ENCODE data around the gene SLC25A13. TPM values are rescaled to one million over a fixed set of nuclear protein-coding genes. Genes with fewer than 3 reads are reported as not detected.
"Not testable (repeated sequence)": the region's sequence is repeated elsewhere in the genome, so short reads cannot be mapped to it uniquely, and the experiment has no call there.

SLC25A13 gene
- total and polyA plus RNA-seq, 2 of the 8 experiments (the other 6 are each of a cell fraction or from before 2014, with no cell fraction given): 30.8 to 85.4 TPM

DNA sequence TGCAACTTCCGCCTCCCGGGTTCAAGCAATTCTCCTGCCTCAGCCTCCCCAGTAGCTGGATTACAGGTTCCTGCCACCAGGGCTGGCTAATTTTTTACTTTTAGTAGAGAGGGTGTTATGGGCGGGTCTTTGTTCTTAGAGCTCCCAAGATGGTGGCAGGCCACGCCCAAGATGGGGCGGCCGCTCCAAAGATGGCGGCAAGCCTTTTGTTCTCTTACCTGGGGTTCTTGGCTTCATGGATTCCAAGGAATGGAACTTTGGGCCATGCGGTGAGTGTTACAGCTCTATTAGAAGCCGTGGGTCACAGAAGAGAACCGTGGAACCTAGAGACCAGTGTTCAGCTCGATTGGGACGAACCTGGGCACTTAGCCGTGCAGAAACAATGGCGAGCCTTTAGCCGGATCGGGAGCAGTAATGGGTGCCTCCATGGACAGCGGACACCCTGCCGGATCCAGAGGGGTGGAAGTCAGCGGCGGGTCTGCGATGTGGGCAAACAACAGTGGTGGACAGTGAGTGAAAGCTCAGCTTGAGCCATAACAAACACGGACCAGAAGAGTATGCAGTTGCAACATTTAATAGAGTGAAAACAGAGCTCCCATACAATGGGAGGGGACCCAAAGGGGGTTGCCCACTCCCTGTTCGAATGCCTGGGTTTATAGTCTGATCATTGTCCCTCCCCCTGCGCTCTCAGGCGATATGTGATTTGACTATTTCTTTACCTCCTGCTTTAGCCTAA, 36.5 kb upstream of the SLC25A13 start:
- H4K8ac ChIP-seq (ENCODE audit: extremely low read depth, insufficient read depth, low read length); POLR2A ChIA-PET (ENCODE audit: partially characterized antibody); H3K4me1 ChIP-seq (replicated peaks in 1 of 4; ENCODE audit: control insufficient read depth in 3 of 4, insufficient read depth in 4 of 4, low read length in 3 of 4); H3K18ac ChIP-seq (ENCODE audit: extremely low read depth, low read length); FAIRE-seq; H4K91ac ChIP-seq (replicated peaks; ENCODE audit: insufficient read length, low read length); H2BK12ac ChIP-seq (ENCODE audit: low read depth, low read length); H3K4me2 ChIP-seq (ENCODE audit: insufficient read depth in 1 of 2, low read depth in 2 of 2, low read length in 2 of 2); H3K23me2 ChIP-seq (ENCODE audit: low read depth, low read length); H3K79me2 ChIP-seq (ENCODE audit: control insufficient read depth in 1 of 2, insufficient read depth in 2 of 2, low read length in 2 of 2); H3K27me3 ChIP-seq (replicated peaks in 1 of 4; ENCODE audit: control insufficient read depth in 3 of 4, extremely low read depth in 1 of 4, insufficient read depth in 3 of 4, low read length in 3 of 4); H3K9ac ChIP-seq (replicated peaks in 1 of 4; ENCODE audit: extremely low read depth in 1 of 4, low read depth in 3 of 4, low read length in 3 of 4); H3K4me3 ChIP-seq (ENCODE audit: extremely low read depth in 1 of 4, insufficient read depth in 2 of 4, low read depth in 3 of 4, low read length in 4 of 4); H4K20me1 ChIP-seq (replicated peaks in 1 of 2; ENCODE audit: control insufficient read depth in 1 of 2, insufficient read depth in 2 of 2, low read length in 2 of 2); H2AFZ ChIP-seq (ENCODE audit: low read length); H3K56ac ChIP-seq (replicated peaks; ENCODE audit: insufficient read length, low read depth, low read length); H2AK5ac ChIP-seq (ENCODE audit: low read depth, low read length); H4K5ac ChIP-seq (ENCODE audit: insufficient read length, low read depth, low read length); H3K14ac ChIP-seq (ENCODE audit: insufficient read length); H2BK120ac ChIP-seq (replicated peaks; ENCODE audit: low read depth, low read length); H3K36me3 ChIP-seq (ENCODE audit: control insufficient read depth in 2 of 4, insufficient read depth in 4 of 4, low read length in 3 of 4); H3K4ac ChIP-seq (replicated peaks; ENCODE audit: insufficient read length, low read depth, low read length); H2BK15ac ChIP-seq (ENCODE audit: low read length); H3K27ac ChIP-seq (ENCODE audit: low read depth, low read length); H3K9me3 ChIP-seq (ENCODE audit: insufficient read depth in 2 of 2, low read depth in 1 of 2, low read length in 1 of 2); H3K23ac ChIP-seq (ENCODE audit: insufficient read length); H2BK20ac ChIP-seq (ENCODE audit: low read length); H3K79me1 ChIP-seq (ENCODE audit: low read depth, low read length); DNase-seq (ENCODE audit: low read depth in 1 of 2, low spot score in 2 of 2); H2BK5ac ChIP-seq (ENCODE audit: low read depth, low read length): not testable (repeated sequence)
- 97% methylated on average over 22 of the region's 25 CpGs; no CpG with 5 or more reads in 1 of the 2 experiments for WGBS, 2 experiments (ENCODE audit: extremely low coverage in 1 of 2, insufficient coverage in 1 of 2, insufficient read length in 1 of 2, insufficient replicate concordance in 2 of 2, low coverage in 1 of 2, low lambda C conversion rate in 2 of 2, missing lambda C conversion rate in 1 of 2)
- peak; percentile 40; the same call in 1 of the 2 replicates for TF ChIP-seq YY1 (IDR thresholded peaks at IDR 0.05; ENCODE audit: low read depth, low read length)
- CTCF ChIA-PET (ENCODE audit: partially characterized antibody): interaction anchor here (0.7 kb wide), 1 partner anchor 801 kb away, joined by 3 read pairs; no protein-coding TSS in a partner anchor

Data from H1 (cell line).